DND-41 (cell line): ENCODE measurements around the gene OPALIN.

Experiments
- CTCF ChIP-seq: IDR thresholded peaks from 2 replicates; pipeline ENCODE4 v1.5.1; 2012; ENCODE audit warnings: borderline replicate concordance, low read length, moderate library complexity, mild to moderate bottlenecking; ENCODE audit not compliant: poor library complexity, severe bottlenecking; ENCODE audit errors: extremely low read depth
- EZH2 ChIP-seq: IDR thresholded peaks from 3 replicates; pipeline ENCODE4 v1.6.1; 2012; ENCODE audit warnings: borderline replicate concordance, low read depth, mild to moderate bottlenecking, moderate library complexity, low read length, inconsistent platforms; ENCODE audit not compliant: severe bottlenecking

DNA sequence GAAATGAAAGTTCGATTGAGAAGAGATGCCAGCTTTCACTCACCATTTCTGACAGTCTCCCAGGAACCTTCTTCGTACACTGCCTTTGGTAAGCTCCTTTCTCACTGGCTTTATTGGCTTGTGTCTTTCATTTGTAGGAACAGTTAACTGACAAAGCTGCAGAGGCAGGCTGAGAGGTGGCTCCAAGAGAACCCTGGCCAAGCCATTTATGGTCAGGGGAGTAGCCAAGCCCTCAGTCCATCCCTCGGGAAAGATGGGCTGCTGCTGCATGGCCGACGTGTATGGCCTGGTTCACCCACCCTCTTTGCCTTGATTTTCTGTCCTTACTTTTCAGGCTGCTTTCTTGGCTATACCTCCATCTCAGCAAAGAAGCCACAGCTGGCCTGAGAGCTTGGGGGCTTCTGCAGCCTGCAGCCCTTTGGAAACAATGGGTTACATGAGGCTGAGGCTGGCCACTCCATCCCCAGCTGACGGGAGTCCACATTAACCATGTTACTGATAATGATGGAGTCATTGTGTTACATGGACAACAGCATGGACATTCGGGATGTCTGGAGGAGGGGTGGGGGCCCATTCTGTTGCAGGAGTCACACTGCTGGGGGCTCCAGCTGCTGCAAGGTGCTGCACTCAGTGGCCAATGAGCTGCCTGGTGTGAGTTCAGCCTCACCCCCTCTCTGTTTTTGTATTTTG is at the start of gene OPALIN:
- TF ChIP-seq EZH2 (no peak), CTCF (no peak)
